ENCODE data around the gene NDUFAF3.

Gene NDUFAF3

DNA sequence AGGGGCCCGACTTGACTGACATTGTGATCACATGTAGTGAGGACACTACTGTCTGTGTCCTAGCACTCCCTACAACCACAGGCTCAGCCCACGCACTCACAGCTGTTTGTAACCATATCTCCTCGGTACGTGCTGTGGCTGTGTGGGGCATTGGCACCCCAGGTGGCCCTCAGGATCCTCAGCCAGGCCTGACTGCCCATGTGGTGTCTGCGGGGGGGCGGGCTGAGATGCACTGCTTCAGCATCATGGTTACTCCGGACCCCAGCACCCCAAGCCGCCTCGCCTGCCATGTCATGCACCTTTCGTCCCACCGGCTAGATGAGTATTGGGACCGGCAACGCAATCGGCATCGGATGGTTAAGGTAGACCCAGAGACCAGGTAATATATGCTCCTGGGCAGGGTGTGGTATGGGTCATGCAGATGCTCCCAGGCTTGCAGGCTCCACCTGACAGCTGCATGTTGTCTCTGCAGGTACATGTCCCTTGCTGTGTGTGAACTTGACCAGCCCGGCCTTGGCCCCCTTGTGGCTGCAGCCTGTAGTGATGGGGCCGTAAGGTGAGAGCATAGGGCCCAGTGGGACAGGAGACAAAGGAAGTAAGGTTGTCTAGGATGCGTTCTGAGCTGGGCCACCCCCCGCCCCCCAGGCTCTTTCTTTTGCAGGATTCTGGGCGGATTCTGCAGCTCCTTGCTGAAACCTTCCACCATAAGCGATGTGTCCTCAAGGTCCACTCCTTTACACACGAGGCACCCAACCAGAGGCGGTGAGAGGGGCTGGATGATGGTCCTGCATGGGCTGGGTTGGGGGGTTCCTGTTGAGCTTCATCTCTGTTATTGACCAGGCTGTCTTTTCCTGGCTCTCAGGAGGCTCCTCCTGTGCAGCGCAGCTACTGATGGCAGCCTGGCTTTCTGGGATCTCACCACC is 7.9 kb upstream of the NDUFAF3 start:
- Histone ChIP-seq H3K4me3 (replicated peaks; ENCODE audit: insufficient read depth, low read length) (no peak overlapping the region), H3K27ac (replicated peaks) (no peak overlapping the region), H3K27me3 (ENCODE audit: insufficient read depth, poor library complexity, severe bottlenecking) (no peaks in the 10 kb centered on the region)
- DNase-seq (ENCODE audit: low read depth in 1 of 2, low spot score in 1 of 2): peak in 1 of 2 experiments; percentile 65
- no peak for TF ChIP-seq SPI1 (IDR thresholded peaks at IDR 0.05; ENCODE audit: borderline replicate concordance, low read depth)
- TF ChIP-seq, protein P1, sequence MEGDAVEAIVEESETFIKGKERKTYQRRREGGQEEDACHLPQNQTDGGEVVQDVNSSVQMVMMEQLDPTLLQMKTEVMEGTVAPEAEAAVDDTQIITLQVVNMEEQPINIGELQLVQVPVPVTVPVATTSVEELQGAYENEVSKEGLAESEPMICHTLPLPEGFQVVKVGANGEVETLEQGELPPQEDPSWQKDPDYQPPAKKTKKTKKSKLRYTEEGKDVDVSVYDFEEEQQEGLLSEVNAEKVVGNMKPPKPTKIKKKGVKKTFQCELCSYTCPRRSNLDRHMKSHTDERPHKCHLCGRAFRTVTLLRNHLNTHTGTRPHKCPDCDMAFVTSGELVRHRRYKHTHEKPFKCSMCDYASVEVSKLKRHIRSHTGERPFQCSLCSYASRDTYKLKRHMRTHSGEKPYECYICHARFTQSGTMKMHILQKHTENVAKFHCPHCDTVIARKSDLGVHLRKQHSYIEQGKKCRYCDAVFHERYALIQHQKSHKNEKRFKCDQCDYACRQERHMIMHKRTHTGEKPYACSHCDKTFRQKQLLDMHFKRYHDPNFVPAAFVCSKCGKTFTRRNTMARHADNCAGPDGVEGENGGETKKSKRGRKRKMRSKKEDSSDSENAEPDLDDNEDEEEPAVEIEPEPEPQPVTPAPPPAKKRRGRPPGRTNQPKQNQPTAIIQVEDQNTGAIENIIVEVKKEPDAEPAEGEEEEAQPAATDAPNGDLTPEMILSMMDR (IDR thresholded peaks at IDR 0.05; ENCODE audit: insufficient read depth, low read length): peak; percentile 79

DNA sequence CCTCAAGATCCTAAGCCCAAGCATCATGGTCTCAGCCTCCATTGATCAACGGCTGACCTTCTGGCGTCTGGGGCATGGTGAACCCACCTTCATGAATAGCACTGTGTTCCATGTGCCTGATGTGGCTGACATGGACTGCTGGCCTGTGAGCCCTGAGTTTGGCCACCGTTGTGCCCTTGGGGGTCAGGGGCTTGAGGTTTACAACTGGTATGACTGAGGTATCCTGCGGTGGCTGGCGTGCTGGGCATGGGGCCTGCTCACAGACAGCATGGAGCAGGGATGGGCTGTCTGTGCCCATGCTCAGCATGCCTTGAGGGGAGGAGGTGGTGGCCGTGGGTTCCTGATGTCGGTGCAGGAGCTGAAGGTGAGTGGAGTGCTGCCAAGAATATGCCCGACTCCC is 6.8 kb upstream of the NDUFAF3 start:
- TF ChIP-seq, protein P1 (IDR thresholded peaks at IDR 0.05; ENCODE audit: insufficient read depth, low read length): no peak
- 0 out of 2 replicates have a peak, but pooled peaks have one; percentile 27 for TF ChIP-seq POLR2AphosphoS5 (IDR thresholded peaks at IDR 0.05; ENCODE audit: low read depth)
- TF ChIP-seq, protein P2, sequence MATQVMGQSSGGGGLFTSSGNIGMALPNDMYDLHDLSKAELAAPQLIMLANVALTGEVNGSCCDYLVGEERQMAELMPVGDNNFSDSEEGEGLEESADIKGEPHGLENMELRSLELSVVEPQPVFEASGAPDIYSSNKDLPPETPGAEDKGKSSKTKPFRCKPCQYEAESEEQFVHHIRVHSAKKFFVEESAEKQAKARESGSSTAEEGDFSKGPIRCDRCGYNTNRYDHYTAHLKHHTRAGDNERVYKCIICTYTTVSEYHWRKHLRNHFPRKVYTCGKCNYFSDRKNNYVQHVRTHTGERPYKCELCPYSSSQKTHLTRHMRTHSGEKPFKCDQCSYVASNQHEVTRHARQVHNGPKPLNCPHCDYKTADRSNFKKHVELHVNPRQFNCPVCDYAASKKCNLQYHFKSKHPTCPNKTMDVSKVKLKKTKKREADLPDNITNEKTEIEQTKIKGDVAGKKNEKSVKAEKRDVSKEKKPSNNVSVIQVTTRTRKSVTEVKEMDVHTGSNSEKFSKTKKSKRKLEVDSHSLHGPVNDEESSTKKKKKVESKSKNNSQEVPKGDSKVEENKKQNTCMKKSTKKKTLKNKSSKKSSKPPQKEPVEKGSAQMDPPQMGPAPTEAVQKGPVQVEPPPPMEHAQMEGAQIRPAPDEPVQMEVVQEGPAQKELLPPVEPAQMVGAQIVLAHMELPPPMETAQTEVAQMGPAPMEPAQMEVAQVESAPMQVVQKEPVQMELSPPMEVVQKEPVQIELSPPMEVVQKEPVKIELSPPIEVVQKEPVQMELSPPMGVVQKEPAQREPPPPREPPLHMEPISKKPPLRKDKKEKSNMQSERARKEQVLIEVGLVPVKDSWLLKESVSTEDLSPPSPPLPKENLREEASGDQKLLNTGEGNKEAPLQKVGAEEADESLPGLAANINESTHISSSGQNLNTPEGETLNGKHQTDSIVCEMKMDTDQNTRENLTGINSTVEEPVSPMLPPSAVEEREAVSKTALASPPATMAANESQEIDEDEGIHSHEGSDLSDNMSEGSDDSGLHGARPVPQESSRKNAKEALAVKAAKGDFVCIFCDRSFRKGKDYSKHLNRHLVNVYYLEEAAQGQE (IDR thresholded peaks at IDR 0.05; ENCODE audit: insufficient replicate concordance, low read depth): no peak
- H3K27ac ChIP-seq (replicated peaks): no peak overlapping the region
- H3K27me3 ChIP-seq (ENCODE audit: insufficient read depth, poor library complexity, severe bottlenecking): no peaks in the 10 kb centered on the region
- no peak for DNase-seq (ENCODE audit: low read depth in 1 of 2, low spot score in 1 of 2)
- H3K4me3 ChIP-seq (replicated peaks; ENCODE audit: insufficient read depth, low read length): no peak overlapping the region

DNA sequence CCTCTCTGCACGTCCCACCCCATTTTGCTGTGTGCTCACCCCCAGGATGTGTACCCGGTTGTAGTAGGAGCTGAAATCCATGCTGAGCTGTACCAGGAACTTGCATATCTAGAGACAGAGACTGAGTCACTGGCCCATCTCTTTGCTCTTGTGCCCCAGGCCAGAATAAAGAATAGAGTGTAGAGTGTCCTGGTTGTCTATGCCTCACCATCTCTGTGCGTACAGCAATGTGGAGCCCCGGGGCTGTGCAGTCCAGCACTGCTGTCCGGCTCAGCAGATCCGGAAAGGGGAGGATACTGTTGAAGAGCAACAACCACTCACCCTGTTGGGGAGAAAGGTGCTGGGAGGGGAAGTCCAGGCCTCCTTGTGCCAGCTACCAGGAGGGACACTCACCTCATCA is 6.2 kb upstream of the NDUFAF3 start:
- H3K27me3 ChIP-seq (ENCODE audit: insufficient read depth, poor library complexity, severe bottlenecking): no peaks in the 10 kb centered on the region
- no peak for DNase-seq (ENCODE audit: low read depth in 1 of 2, low spot score in 1 of 2)
- no peak overlapping the region for H3K27ac ChIP-seq (replicated peaks)
- H3K4me3 ChIP-seq (replicated peaks; ENCODE audit: insufficient read depth, low read length): no peak overlapping the region
- TF ChIP-seq, protein P2 (IDR thresholded peaks at IDR 0.05; ENCODE audit: insufficient replicate concordance, low read depth): no peak
- TF ChIP-seq, protein P1 (IDR thresholded peaks at IDR 0.05; ENCODE audit: insufficient read depth, low read length): no peak
- TF ChIP-seq SPI1 (IDR thresholded peaks at IDR 0.05; ENCODE audit: borderline replicate concordance, low read depth): no peak
- no peak for TF ChIP-seq POLR2AphosphoS5 (IDR thresholded peaks at IDR 0.05; ENCODE audit: low read depth)
- TF ChIP-seq GABPA (IDR thresholded peaks at IDR 0.05; ENCODE audit: low read depth): no peak
